HepG2 (cell line): ENCODE data around the gene MYL12B. TPM values are rescaled to one million over a fixed set of nuclear protein-coding genes. Genes with fewer than 3 reads are reported as not detected.
"Not testable (repeated sequence)": the region's sequence is repeated elsewhere in the genome, so short reads cannot be mapped to it uniquely, and the experiment has no call there.

Experiments used
- ATAC-seq: fragments of 200-7000 bp; cut with Tn5 transposase; 3 replicates; pipeline ENCODE4 v1.9.1; 2020; ENCODE audit warnings: mild to moderate bottlenecking, moderate library complexity
- BruUV-seq: library from RNA; stranded (reverse); fragments of 400-500 nt; replicated peaks from 2 replicates; lab custom pipeline; 2021; lab: Mats Ljungman, UMichigan
- CTCF ChIA-PET: fragments of 300-600 bp; formaldehyde crosslinking; extraction: SDS; loops from one replicate; lab custom pipeline; 2021; ENCODE audit warnings: low total read pairs, inconsistent platforms, low intra/inter-chr PET ratio; lab: Yijun Ruan, JAX
- POLR2A ChIA-PET: fragments of 350-600 bp; sonication (Branson Sonifier 250); formaldehyde crosslinking; loops from one replicate; lab custom pipeline; 2020; ENCODE audit warnings: antibody characterized with exemption, inconsistent platforms; lab: Yijun Ruan, JAX
- DNase-seq: peaks from one replicate; pipeline ENCODE4 v3.0.0-alpha.2; 2015; ENCODE audit warnings: low spot score
- FAIRE-seq: peaks from 3 replicates; lab custom pipeline; 2011; peaks lifted over from hg19 to GRCh38; lab: Jason Lieb, UNC
- H2AFZ ChIP-seq: one replicate; pipeline ENCODE4 v1.6.1; 2011; ENCODE audit warnings: low read length, inconsistent platforms
- H3K27ac ChIP-seq: fragments of 300-600 bp; 3 replicates; pipeline ENCODE4 v1.8.0; 2011; ENCODE audit warnings: mixed run types, mild to moderate bottlenecking, mixed read lengths, low read length, inconsistent platforms; ENCODE audit not compliant: insufficient read depth; ENCODE audit errors: extremely low read length
- H3K27me3 ChIP-seq, 2 experiments: fragments of 200-600 bp in 1 of 2; 2 replicates in 1 of 2; 3 replicates in 1 of 2; pipeline versions ENCODE4 v1.6.0 to v1.8.0; 2011; ENCODE audit warnings: low read length in 2 of 2, mild to moderate bottlenecking in 2 of 2, moderate library complexity in 2 of 2, inconsistent platforms in 1 of 2; ENCODE audit not compliant: insufficient read depth in 2 of 2, control insufficient read depth in 1 of 2
- H3K36me3 ChIP-seq, 2 experiments: fragments of 200-600 bp in 1 of 2; replicated peaks in 1 of 2; 2 replicates in 1 of 2; 3 replicates in 1 of 2; pipeline versions ENCODE4 v1.5.1 to v1.8.0; 2011; ENCODE audit warnings: low read length in 2 of 2, inconsistent platforms in 1 of 2; ENCODE audit not compliant: insufficient read depth in 2 of 2, control insufficient read depth in 1 of 2
- H3K4me1 ChIP-seq: 2 replicates; pipeline ENCODE4 v1.5.1; 2012; ENCODE audit warnings: low read length, inconsistent platforms; ENCODE audit not compliant: insufficient read depth
- H3K4me2 ChIP-seq: 2 replicates; pipeline ENCODE4 v1.6.0; 2011; ENCODE audit warnings: low read depth, low read length, inconsistent platforms
- H3K4me3 ChIP-seq, 3 experiments: fragments of 200-600 bp in 1 of 3; sonication (generic), shearing (Covaris generic) in 1 of 3; replicated peaks in 1 of 3; 2 replicates each; pipeline ENCODE4 v1.5.1; 2011 to 2016; ENCODE audit warnings: low read length in 3 of 3, inconsistent platforms in 2 of 3, low read depth in 2 of 3, mild to moderate bottlenecking in 2 of 3, control low read depth in 1 of 3, mixed read lengths in 1 of 3; ENCODE audit not compliant: insufficient read depth in 1 of 3
- H3K79me2 ChIP-seq: one replicate; pipeline ENCODE4 v1.6.1; 2011; ENCODE audit warnings: low read length, inconsistent platforms; ENCODE audit not compliant: insufficient read depth
- H3K9ac ChIP-seq: 2 replicates; pipeline ENCODE4 v1.6.0; 2011; ENCODE audit warnings: mild to moderate bottlenecking, low read depth, low read length, inconsistent platforms; ENCODE audit not compliant: insufficient read depth
- H3K9me3 ChIP-seq: 2 replicates; pipeline ENCODE4 v1.5.1; 2012; ENCODE audit warnings: mild to moderate bottlenecking, low read length
- H4K20me1 ChIP-seq: 2 replicates; pipeline ENCODE4 v1.6.0; 2011; ENCODE audit warnings: inconsistent platforms, mild to moderate bottlenecking, low read length, moderate library complexity; ENCODE audit not compliant: insufficient read depth
- DPF2 ChIP-seq: sonication (generic); formaldehyde crosslinking; IDR thresholded peaks from 2 replicates; pipeline ENCODE4 v1.4.0; 2020; ENCODE audit warnings: mild to moderate bottlenecking, low read depth, missing genetic modification reagents, borderline replicate concordance
- FOSL2 ChIP-seq: sonication (generic); formaldehyde crosslinking; IDR thresholded peaks from 2 replicates; pipeline ENCODE4 v1.4.0; 2020; ENCODE audit warnings: missing genetic modification reagents
- FOXC1 ChIP-seq: sonication (generic); formaldehyde crosslinking; IDR thresholded peaks from 2 replicates; pipeline ENCODE4 v1.8.0; 2022; ENCODE audit warnings: mild to moderate bottlenecking, missing genetic modification reagents, borderline replicate concordance
- GABPA ChIP-seq, 2 experiments: IDR thresholded peaks; 2 replicates each; pipeline ENCODE4 v1.6.1; 2011 to 2016; ENCODE audit warnings: low read depth in 2 of 2, low read length in 1 of 2, missing biosample characterization in 1 of 2, missing genetic modification characterization in 1 of 2
- HNF1B ChIP-seq: sonication (generic); formaldehyde crosslinking; IDR thresholded peaks from 2 replicates; pipeline ENCODE4 v1.5.1; 2020; ENCODE audit warnings: mild to moderate bottlenecking, moderate library complexity, missing genetic modification reagents
- HNRNPUL1 ChIP-seq: fragments of 200-400 bp; formaldehyde crosslinking; IDR thresholded peaks from 2 replicates; pipeline ENCODE4 v1.6.1; 2017; ENCODE audit warnings: low read depth, mild to moderate bottlenecking, low read length, moderate library complexity
- MXD4 ChIP-seq: IDR thresholded peaks from 2 replicates; pipeline ENCODE4 v1.6.1; 2016; ENCODE audit warnings: mild to moderate bottlenecking, missing biosample characterization, missing genetic modification reagents
- NR2F6 ChIP-seq, 2 experiments: IDR thresholded peaks; 2 replicates each; pipeline ENCODE4 v1.6.1; 2016; ENCODE audit warnings: antibody characterized with exemption in 1 of 2, mild to moderate bottlenecking in 1 of 2
- RXRA ChIP-seq: sonication (generic); formaldehyde crosslinking; IDR thresholded peaks from 2 replicates; pipeline ENCODE4 v1.5.1; 2020; ENCODE audit warnings: missing genetic modification reagents
- SKI ChIP-seq: fragments of 450-650 bp; IDR thresholded peaks from one replicate; pipeline ENCODE4 v1.6.1; 2018; ENCODE audit warnings: mild to moderate bottlenecking; ENCODE audit not compliant: partially characterized antibody
- SP140L ChIP-seq: sonication (generic); formaldehyde crosslinking; IDR thresholded peaks from 2 replicates; pipeline ENCODE4 v1.4.0; 2020; ENCODE audit warnings: missing genetic modification reagents, borderline replicate concordance
- ZNF10 ChIP-seq: sonication (generic); formaldehyde crosslinking; IDR thresholded peaks from 2 replicates; pipeline ENCODE4 v1.4.0; 2020; ENCODE audit warnings: mild to moderate bottlenecking, low read depth, missing genetic modification reagents, borderline replicate concordance
- ZNF224 ChIP-seq: sonication (generic); formaldehyde crosslinking; IDR thresholded peaks from 2 replicates; pipeline ENCODE4 v1.5.0; 2020; ENCODE audit warnings: mild to moderate bottlenecking, missing genetic modification reagents
- ZNF225 ChIP-seq: sonication (generic); formaldehyde crosslinking; IDR thresholded peaks from 2 replicates; pipeline ENCODE4 v1.4.0; 2020; ENCODE audit warnings: mild to moderate bottlenecking, missing genetic modification reagents
- ZNF275 ChIP-seq: sonication (generic); formaldehyde crosslinking; IDR thresholded peaks from 2 replicates; pipeline ENCODE4 v1.8.0; 2022; ENCODE audit warnings: missing genetic modification reagents, mild to moderate bottlenecking, inconsistent platforms, borderline replicate concordance
- ZNF354B ChIP-seq: sonication (generic); formaldehyde crosslinking; IDR thresholded peaks from 2 replicates; pipeline ENCODE4 v1.8.0; 2022; ENCODE audit warnings: mild to moderate bottlenecking, missing genetic modification reagents
- WGBS: methylation state at CpG from one replicate; pipeline ENCODE4 v1.1.6; 2017; ENCODE audit warnings: low lambda C conversion rate; 5-methylcytosine and 5-hydroxymethylcytosine counted together
- in situ Hi-C: cut with HindIII; loops from 2 replicates; pipeline ENCODE4 v1.10.0; 2017; ENCODE audit warnings: low pct_unique_long_range_greater_than_20kb; ENCODE audit not compliant: extremely low pct_ligation_motif_present
- intact Hi-C: fragments of 100-400 bp; cut with micrococcal nuclease; formaldehyde crosslinking; loops from one replicate; pipeline ENCODE4 v1.10.0; 2022; ENCODE audit not compliant: unreplicated experiment
- polyA plus RNA-seq, 8 experiments: library from polyadenylated mRNA; depleted of rRNA in 3 of 8; stranded (reverse) in 7 of 8; unstranded in 1 of 8; fragments of >200 nt; fragmentation: Illumina TruSeq in 4 of 8; extraction: Trizol in 4 of 8; gene quantifications; 2 replicates each; pipeline versions ENCODE4 v1.2.1 to v1.2.3, GENCODE V29; 2011 to 2016; ENCODE audit warnings: low read depth in 4 of 8, missing spikeins in 1 of 8, mixed read lengths in 1 of 8; ENCODE audit not compliant: insufficient read depth in 1 of 8
- total RNA-seq, 5 experiments: library from RNA; depleted of rRNA; stranded (reverse); fragments of >200 nt; fragmentation: Illumina TruSeq; extraction: Trizol; gene quantifications; 2 replicates each; pipeline ENCODE4 v1.2.3, GENCODE V29; 2016; ENCODE audit warnings: low read depth in 1 of 5

Gene MYL12B
- total and polyA plus RNA-seq, 2 of the 13 experiments (the other 11 are each of a cell fraction or from before 2014, with no cell fraction given) = 265 to 340 TPM

GRCh38 chr18:3313685-3314084 lies 51.8 kb downstream of the MYL12B start (continued):
- no peak for TF ChIP-seq ZNF354B (CRISPR knock-in tag)
- TF ChIP-seq ZNF224 (CRISPR knock-in tag) = no peak
- no peak for TF ChIP-seq RXRA (CRISPR knock-in tag)
- no peak for TF ChIP-seq ZNF275
- no peak for TF ChIP-seq SKI

- FAIRE-seq, intact Hi-C loops, H4K20me1 ChIP-seq, in situ Hi-C loops, ATAC-seq, DNase-seq, H3K4me2 ChIP-seq, CTCF ChIA-PET, H3K4me3 ChIP-seq, H3K9me3 ChIP-seq, H3K79me2 ChIP-seq, H3K9ac ChIP-seq, H3K27me3 ChIP-seq, H2AFZ ChIP-seq, H3K27ac ChIP-seq, H3K4me1 ChIP-seq, BruUV-seq, POLR2A ChIA-PET, H3K36me3 ChIP-seq: not testable (repeated sequence)
- 8% methylated on average over 1 of the region's 1 CpG for WGBS
Measured at GRCh38 chr18:3315344-3315743, 53.4 kb downstream of the MYL12B start.

GRCh38 chr18:3319399-3319798 lies 57.5 kb downstream of the MYL12B start:
- Histone ChIP-seq H3K27me3 (no peaks in the 10 kb centered on the region; a peak in 1 of 5 replicates), H3K9ac (no peak overlapping the region), H4K20me1 (no peaks in the 10 kb centered on the region), H3K36me3 (no peaks in the 10 kb centered on the region), H3K9me3 (no peaks in the 10 kb centered on the region), H3K79me2 (no peaks in the 10 kb centered on the region), H3K4me3 (no peak overlapping the region), H3K4me1 (no peaks in the 10 kb centered on the region), H2AFZ (no peak overlapping the region), H3K27ac (no peak overlapping the region), H3K4me2 (no peak overlapping the region)
- no TSS peak for BruUV-seq
- ATAC-seq = no peak
- intact Hi-C loops = no loop called here
- FAIRE-seq = no peak
- ChIA-PET CTCF (no interaction called here), POLR2A (no interaction called here)
- no peak for DNase-seq
- in situ Hi-C loops = no loop called here
- WGBS = 14% methylated on average over 5 of the region's 5 CpGs
- TF ChIP-seq SP140L (CRISPR knock-in tag) = no peak
- no peak for TF ChIP-seq HNRNPUL1
- no peak for TF ChIP-seq FOSL2 (CRISPR knock-in tag)
- TF ChIP-seq MXD4 (CRISPR knock-in tag) = no peak
- TF ChIP-seq ZNF225 (CRISPR knock-in tag) = no peak
- TF ChIP-seq HNF1B (CRISPR knock-in tag) = no peak
- no peak for TF ChIP-seq FOXC1 (CRISPR knock-in tag)
- TF ChIP-seq NR2F6 (IDR thresholded peaks at IDR 0.05) = no peak
- TF ChIP-seq NR2F6 (CRISPR knock-in tag; IDR thresholded peaks at IDR 0.05) = no peak
- TF ChIP-seq ZNF10 = no peak
- no peak for TF ChIP-seq DPF2 (CRISPR knock-in tag)
- no peak for TF ChIP-seq GABPA (IDR thresholded peaks at IDR 0.05; ENCODE audit: low read depth, low read length)
- TF ChIP-seq GABPA (CRISPR knock-in tag; IDR thresholded peaks at IDR 0.05; ENCODE audit: low read depth) = no peak
